GM23338 (cell line): ENCODE measurements around the gene CXADR. TPM values are rescaled to one million over a fixed set of nuclear protein-coding genes. Genes with fewer than 3 reads are reported as not detected.

ENCODE experiments used
- ATAC-seq: fragments of 200-7000 bp; cut with Tn5 transposase; 3 replicates; pipeline ENCODE4 v1.9.1; 2020
- DNase-seq: peaks from one replicate; pipeline ENCODE4 v3.0.0-alpha.2; 2015; ENCODE audit warnings: low spot score
- H2AFZ ChIP-seq: fragments of 200-600 bp; sonication (generic); 2 replicates; pipeline ENCODE4 v1.8.0; 2016; ENCODE audit warnings: antibody characterized with exemption, mild to moderate bottlenecking, moderate library complexity
- H3F3A ChIP-seq: fragments of 200-600 bp; sonication (generic); replicated peaks from 2 replicates; pipeline ENCODE4 v1.8.0; 2017; ENCODE audit warnings: antibody characterized with exemption, mixed run types, low read depth
- H3K27ac ChIP-seq: fragments of 200-600 bp; sonication (generic); 2 replicates; pipeline ENCODE4 v1.6.1; 2016; ENCODE audit warnings: low read depth
- H3K27me3 ChIP-seq: fragments of 200-600 bp; sonication (generic); 2 replicates; pipeline ENCODE4 v1.8.0; 2016; ENCODE audit warnings: mild to moderate bottlenecking, mixed run types, moderate library complexity; ENCODE audit not compliant: insufficient read depth
- H3K36me3 ChIP-seq: fragments of 200-600 bp; sonication (generic); 2 replicates; pipeline ENCODE4 v1.8.0; 2016; ENCODE audit warnings: mild to moderate bottlenecking; ENCODE audit not compliant: insufficient read depth
- H3K4me1 ChIP-seq: fragments of 200-600 bp; sonication (generic); 2 replicates; pipeline ENCODE4 v1.8.0; 2016; ENCODE audit warnings: mild to moderate bottlenecking, moderate library complexity; ENCODE audit not compliant: insufficient read depth
- H3K4me2 ChIP-seq: fragments of 200-600 bp; sonication (generic); 2 replicates; pipeline ENCODE4 v1.7.1; 2017; ENCODE audit warnings: mixed run types
- H3K4me3 ChIP-seq: fragments of 200-600 bp; sonication (generic); 2 replicates; pipeline ENCODE4 v1.6.1; 2016; ENCODE audit warnings: mixed run types
- H3K79me2 ChIP-seq: fragments of 200-600 bp; sonication (generic); replicated peaks from 2 replicates; pipeline ENCODE4 v1.8.0; 2017; ENCODE audit warnings: mild to moderate bottlenecking; ENCODE audit not compliant: insufficient read depth
- H3K9me2 ChIP-seq: fragments of 200-600 bp; sonication (generic); 2 replicates; pipeline ENCODE4 v1.8.0; 2017; ENCODE audit not compliant: insufficient read depth
- H4K20me1 ChIP-seq: fragments of 200-600 bp; sonication (generic); replicated peaks from 2 replicates; pipeline ENCODE4 v1.8.0; 2017; ENCODE audit warnings: mild to moderate bottlenecking; ENCODE audit not compliant: insufficient read depth
- H3K27ac Mint-ChIP-seq: 2 replicates; pipeline ENCODE4 v1.8.0; 2020; ENCODE audit warnings: inconsistent platforms, mild to moderate bottlenecking, moderate library complexity, mixed read lengths
- H3K27me3 Mint-ChIP-seq: 3 replicates; pipeline ENCODE4 v1.8.0; 2022; ENCODE audit warnings: low read depth, mild to moderate bottlenecking, moderate library complexity, mixed read lengths, inconsistent platforms; ENCODE audit not compliant: insufficient read depth, poor library complexity
- H3K36me3 Mint-ChIP-seq: 3 replicates; pipeline ENCODE4 v1.8.0; 2021; ENCODE audit warnings: low read depth, mild to moderate bottlenecking, inconsistent platforms, moderate library complexity, mixed read lengths
- H3K4me1 Mint-ChIP-seq: 3 replicates; pipeline ENCODE4 v1.8.0; 2020; ENCODE audit warnings: mild to moderate bottlenecking, inconsistent platforms, mixed read lengths
- H3K4me3 Mint-ChIP-seq: 3 replicates; pipeline ENCODE4 v1.8.0; 2021; ENCODE audit warnings: moderate library complexity, mild to moderate bottlenecking, inconsistent platforms, mixed read lengths
- H3K9me3 Mint-ChIP-seq: 3 replicates; pipeline ENCODE4 v1.8.0; 2020; ENCODE audit warnings: moderate library complexity, mild to moderate bottlenecking, inconsistent platforms, mixed read lengths
- EZH2phosphoT487 ChIP-seq: fragments of 200-600 bp; sonication (generic); IDR thresholded peaks from one replicate; pipeline ENCODE4 v1.8.1; 2018; ENCODE audit warnings: antibody characterized with exemption; ENCODE audit not compliant: unreplicated experiment
- JUNB ChIP-seq: IDR thresholded peaks from one replicate; pipeline ENCODE4 v1.6.1; 2016; ENCODE audit warnings: antibody characterized with exemption; ENCODE audit not compliant: unreplicated experiment
- NANOG ChIP-seq: IDR thresholded peaks from 2 replicates; pipeline ENCODE4 v1.6.1; 2016; ENCODE audit warnings: antibody characterized with exemption, borderline replicate concordance
- STAT1 ChIP-seq: IDR thresholded peaks from one replicate; pipeline ENCODE4 v1.6.1; 2016; ENCODE audit warnings: antibody characterized with exemption; ENCODE audit not compliant: unreplicated experiment
- ZNF114 ChIP-seq: fragments of 250-450 bp; sonication (Bioruptor Pico); IDR thresholded peaks from 2 replicates; pipeline ENCODE4 v1.5.0; 2020; ENCODE audit warnings: mild to moderate bottlenecking, moderate library complexity
- polyA plus RNA-seq: library from polyadenylated mRNA; unstranded; fragments of >200 nt; fragmentation: Nextera tagmentation; extraction: Ambion mirVana; gene quantifications from 2 replicates; pipeline ENCODE4 v1.2.1, GENCODE V29; 2016
- total RNA-seq: library from RNA; depleted of rRNA; stranded (reverse); fragments of >200 nt; shearing (Covaris generic); gene quantifications from 2 replicates; pipeline ENCODE4 v1.2.3, GENCODE V29; 2014
- TF ChIP-seq, protein P1 (sequence below): fragments of 250-450 bp; sonication (Bioruptor Pico); IDR thresholded peaks from 2 replicates; pipeline ENCODE4 v1.5.0; 2020; ENCODE audit warnings: mild to moderate bottlenecking, moderate library complexity
- TF ChIP-seq, protein P2 (sequence below): IDR thresholded peaks from one replicate; pipeline ENCODE4 v1.6.1; 2018; ENCODE audit warnings: antibody characterized with exemption; ENCODE audit not compliant: unreplicated experiment
- TF ChIP-seq, protein P3 (sequence below), 2 experiments: fragments of 200-600 bp in 1 of 2; sonication (generic) in 1 of 2; conservative IDR thresholded peaks; 2 replicates each; pipeline versions ENCODE4 v1.5.1 to v1.6.1; 2016 to 2017; ENCODE audit warnings: antibody characterized with exemption in 2 of 2, low read depth in 2 of 2, mild to moderate bottlenecking in 2 of 2, moderate library complexity in 1 of 2

Gene CXADR
- total and polyA plus RNA-seq, 2 experiments from 2014 or later, result 126 to 207 TPM

DNA sequence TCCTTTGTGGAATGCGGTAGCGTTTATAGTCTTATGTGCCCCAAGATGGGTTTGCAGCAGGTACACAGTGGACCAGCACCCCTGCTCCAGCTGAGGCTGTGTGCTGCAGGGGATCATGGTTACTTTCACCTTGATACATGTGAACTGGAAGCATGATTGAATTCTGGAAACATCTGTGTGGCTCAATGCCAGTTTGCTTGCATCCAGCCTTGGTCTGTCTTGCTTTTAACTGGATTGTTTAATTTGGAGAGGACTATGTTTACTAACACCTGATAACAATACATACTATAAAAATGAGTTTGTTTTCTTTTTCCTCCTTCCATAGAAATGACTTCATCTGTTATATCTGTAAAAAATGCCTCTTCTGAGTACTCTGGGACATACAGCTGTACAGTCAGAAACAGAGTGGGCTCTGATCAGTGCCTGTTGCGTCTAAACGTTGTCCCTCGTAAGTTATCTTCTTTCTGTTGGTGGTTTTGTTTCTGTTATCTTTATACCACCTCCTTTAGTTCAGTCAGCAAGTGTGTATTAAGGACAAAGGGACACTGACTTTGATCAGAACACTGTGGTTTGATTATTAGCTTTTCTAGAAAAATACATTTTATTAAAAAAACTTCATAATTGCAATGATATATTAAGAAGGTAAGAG lies 47.7 kb downstream of the CXADR start (continued):
- TF ChIP-seq, protein P1, sequence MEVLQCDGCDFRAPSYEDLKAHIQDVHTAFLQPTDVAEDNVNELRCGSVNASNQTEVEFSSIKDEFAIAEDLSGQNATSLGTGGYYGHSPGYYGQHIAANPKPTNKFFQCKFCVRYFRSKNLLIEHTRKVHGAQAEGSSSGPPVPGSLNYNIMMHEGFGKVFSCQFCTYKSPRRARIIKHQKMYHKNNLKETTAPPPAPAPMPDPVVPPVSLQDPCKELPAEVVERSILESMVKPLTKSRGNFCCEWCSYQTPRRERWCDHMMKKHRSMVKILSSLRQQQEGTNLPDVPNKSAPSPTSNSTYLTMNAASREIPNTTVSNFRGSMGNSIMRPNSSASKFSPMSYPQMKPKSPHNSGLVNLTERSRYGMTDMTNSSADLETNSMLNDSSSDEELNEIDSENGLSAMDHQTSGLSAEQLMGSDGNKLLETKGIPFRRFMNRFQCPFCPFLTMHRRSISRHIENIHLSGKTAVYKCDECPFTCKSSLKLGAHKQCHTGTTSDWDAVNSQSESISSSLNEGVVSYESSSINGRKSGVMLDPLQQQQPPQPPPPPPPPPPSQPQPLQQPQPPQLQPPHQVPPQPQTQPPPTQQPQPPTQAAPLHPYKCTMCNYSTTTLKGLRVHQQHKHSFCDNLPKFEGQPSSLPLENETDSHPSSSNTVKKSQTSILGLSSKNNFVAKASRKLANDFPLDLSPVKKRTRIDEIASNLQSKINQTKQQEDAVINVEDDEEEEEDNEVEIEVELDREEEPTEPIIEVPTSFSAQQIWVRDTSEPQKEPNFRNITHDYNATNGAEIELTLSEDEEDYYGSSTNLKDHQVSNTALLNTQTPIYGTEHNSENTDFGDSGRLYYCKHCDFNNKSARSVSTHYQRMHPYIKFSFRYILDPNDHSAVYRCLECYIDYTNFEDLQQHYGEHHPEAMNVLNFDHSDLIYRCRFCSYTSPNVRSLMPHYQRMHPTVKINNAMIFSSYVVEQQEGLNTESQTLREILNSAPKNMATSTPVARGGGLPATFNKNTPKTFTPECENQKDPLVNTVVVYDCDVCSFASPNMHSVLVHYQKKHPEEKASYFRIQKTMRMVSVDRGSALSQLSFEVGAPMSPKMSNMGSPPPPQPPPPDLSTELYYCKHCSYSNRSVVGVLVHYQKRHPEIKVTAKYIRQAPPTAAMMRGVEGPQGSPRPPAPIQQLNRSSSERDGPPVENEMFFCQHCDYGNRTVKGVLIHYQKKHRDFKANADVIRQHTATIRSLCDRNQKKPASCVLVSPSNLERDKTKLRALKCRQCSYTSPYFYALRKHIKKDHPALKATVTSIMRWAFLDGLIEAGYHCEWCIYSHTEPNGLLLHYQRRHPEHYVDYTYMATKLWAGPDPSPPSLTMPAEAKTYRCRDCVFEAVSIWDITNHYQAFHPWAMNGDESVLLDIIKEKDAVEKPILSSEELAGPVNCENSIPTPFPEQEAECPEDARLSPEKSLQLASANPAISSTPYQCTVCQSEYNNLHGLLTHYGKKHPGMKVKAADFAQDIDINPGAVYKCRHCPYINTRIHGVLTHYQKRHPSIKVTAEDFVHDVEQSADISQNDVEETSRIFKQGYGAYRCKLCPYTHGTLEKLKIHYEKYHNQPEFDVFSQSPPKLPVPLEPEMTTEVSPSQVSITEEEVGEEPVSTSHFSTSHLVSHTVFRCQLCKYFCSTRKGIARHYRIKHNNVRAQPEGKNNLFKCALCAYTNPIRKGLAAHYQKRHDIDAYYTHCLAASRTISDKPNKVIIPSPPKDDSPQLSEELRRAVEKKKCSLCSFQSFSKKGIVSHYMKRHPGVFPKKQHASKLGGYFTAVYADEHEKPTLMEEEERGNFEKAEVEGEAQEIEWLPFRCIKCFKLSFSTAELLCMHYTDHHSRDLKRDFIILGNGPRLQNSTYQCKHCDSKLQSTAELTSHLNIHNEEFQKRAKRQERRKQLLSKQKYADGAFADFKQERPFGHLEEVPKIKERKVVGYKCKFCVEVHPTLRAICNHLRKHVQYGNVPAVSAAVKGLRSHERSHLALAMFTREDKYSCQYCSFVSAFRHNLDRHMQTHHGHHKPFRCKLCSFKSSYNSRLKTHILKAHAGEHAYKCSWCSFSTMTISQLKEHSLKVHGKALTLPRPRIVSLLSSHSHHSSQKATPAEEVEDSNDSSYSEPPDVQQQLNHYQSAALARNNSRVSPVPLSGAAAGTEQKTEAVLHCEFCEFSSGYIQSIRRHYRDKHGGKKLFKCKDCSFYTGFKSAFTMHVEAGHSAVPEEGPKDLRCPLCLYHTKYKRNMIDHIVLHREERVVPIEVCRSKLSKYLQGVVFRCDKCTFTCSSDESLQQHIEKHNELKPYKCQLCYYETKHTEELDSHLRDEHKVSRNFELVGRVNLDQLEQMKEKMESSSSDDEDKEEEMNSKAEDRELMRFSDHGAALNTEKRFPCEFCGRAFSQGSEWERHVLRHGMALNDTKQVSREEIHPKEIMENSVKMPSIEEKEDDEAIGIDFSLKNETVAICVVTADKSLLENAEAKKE (CRISPR knock-in tag), result no peak
- no peak for TF ChIP-seq JUNB

DNA sequence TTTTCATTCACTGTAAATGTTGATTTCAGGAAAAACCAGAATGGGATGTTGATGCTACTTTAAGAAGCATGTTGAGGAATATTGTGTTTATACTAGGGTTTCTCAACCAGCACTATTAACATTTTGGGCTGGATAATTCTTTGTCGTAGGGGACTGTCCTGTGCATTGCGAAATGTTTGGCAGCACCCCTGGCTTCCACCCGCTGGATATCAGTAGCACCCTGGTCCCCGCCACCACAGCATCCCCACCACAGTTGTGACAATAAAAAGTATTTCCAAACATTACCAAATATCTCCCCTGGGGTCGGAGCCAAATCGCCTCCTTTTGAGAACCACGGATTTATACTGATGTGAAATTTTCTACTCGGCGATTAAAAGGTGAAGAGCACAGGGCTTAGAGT lies 57.9 kb downstream of the CXADR start:
- peaks cover 15% of the 10 kb centered on the region; the same call in 2 of the 3 replicates for H3K36me3 Mint-ChIP-seq
- no peak overlapping the region for H3K27ac Mint-ChIP-seq
- H3K4me1 ChIP-seq, result no peaks in the 10 kb centered on the region
- peaks cover 43% of the 10 kb centered on the region for H3K79me2 ChIP-seq
- no peak overlapping the region for H2AFZ ChIP-seq
- no peak overlapping the region for H3K4me3 Mint-ChIP-seq
- H3K27me3 Mint-ChIP-seq, result no peaks in the 10 kb centered on the region
- no peaks in the 10 kb centered on the region for H3K27me3 ChIP-seq
- H3F3A ChIP-seq, result no peaks in the 10 kb centered on the region
- H3K36me3 ChIP-seq, result no peaks in the 10 kb centered on the region
- H3K9me2 ChIP-seq, result no peaks in the 10 kb centered on the region
- no peak overlapping the region for H3K4me3 ChIP-seq
- no peak overlapping the region for H3K27ac ChIP-seq
- DNase-seq (no peak), ATAC-seq (no peak)
- peaks cover 3% of the 10 kb centered on the region; the same call in 1 of the 3 replicates for H3K4me1 Mint-ChIP-seq
- H3K9me3 Mint-ChIP-seq, result no peaks in the 10 kb centered on the region
- peaks cover 24% of the 10 kb centered on the region for H4K20me1 ChIP-seq
- no peak overlapping the region for H3K4me2 ChIP-seq
- TF ChIP-seq, protein P2, sequence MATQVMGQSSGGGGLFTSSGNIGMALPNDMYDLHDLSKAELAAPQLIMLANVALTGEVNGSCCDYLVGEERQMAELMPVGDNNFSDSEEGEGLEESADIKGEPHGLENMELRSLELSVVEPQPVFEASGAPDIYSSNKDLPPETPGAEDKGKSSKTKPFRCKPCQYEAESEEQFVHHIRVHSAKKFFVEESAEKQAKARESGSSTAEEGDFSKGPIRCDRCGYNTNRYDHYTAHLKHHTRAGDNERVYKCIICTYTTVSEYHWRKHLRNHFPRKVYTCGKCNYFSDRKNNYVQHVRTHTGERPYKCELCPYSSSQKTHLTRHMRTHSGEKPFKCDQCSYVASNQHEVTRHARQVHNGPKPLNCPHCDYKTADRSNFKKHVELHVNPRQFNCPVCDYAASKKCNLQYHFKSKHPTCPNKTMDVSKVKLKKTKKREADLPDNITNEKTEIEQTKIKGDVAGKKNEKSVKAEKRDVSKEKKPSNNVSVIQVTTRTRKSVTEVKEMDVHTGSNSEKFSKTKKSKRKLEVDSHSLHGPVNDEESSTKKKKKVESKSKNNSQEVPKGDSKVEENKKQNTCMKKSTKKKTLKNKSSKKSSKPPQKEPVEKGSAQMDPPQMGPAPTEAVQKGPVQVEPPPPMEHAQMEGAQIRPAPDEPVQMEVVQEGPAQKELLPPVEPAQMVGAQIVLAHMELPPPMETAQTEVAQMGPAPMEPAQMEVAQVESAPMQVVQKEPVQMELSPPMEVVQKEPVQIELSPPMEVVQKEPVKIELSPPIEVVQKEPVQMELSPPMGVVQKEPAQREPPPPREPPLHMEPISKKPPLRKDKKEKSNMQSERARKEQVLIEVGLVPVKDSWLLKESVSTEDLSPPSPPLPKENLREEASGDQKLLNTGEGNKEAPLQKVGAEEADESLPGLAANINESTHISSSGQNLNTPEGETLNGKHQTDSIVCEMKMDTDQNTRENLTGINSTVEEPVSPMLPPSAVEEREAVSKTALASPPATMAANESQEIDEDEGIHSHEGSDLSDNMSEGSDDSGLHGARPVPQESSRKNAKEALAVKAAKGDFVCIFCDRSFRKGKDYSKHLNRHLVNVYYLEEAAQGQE, result no peak
- no peak for TF ChIP-seq ZNF114 (CRISPR knock-in tag)
- TF ChIP-seq EZH2phosphoT487, result no peak
- TF ChIP-seq JUNB, result no peak
- no peak for TF ChIP-seq STAT1
- TF ChIP-seq NANOG, result no peak
- TF ChIP-seq, protein P3, sequence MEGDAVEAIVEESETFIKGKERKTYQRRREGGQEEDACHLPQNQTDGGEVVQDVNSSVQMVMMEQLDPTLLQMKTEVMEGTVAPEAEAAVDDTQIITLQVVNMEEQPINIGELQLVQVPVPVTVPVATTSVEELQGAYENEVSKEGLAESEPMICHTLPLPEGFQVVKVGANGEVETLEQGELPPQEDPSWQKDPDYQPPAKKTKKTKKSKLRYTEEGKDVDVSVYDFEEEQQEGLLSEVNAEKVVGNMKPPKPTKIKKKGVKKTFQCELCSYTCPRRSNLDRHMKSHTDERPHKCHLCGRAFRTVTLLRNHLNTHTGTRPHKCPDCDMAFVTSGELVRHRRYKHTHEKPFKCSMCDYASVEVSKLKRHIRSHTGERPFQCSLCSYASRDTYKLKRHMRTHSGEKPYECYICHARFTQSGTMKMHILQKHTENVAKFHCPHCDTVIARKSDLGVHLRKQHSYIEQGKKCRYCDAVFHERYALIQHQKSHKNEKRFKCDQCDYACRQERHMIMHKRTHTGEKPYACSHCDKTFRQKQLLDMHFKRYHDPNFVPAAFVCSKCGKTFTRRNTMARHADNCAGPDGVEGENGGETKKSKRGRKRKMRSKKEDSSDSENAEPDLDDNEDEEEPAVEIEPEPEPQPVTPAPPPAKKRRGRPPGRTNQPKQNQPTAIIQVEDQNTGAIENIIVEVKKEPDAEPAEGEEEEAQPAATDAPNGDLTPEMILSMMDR (conservative IDR thresholded peaks at IDR 0.05; ENCODE audit: low read depth in 2 of 2), result no peak
